Lung (tissue), 12 donors: ENCODE data around the gene FCER1G. TPM values are rescaled to one million over a fixed set of nuclear protein-coding genes. Genes with fewer than 3 reads are reported as not detected.
A peak's percentile ranks its signal among the peaks of the same experiment; 100 is the strongest.

Experiments used
- ATAC-seq: fragments of 200-7000 bp; cut with Tn5 transposase; one replicate; pipeline ENCODE4 v1.9.1; 2020; ENCODE audit warnings: moderate number of reproducible peaks; ENCODE audit not compliant: insufficient read depth, low FRiP score
- DNase-seq, 3 donors: peaks; one replicate each; pipeline ENCODE4 v3.0.0-alpha.2; 2013 to 2017
- H3K27ac ChIP-seq, 2 donors: one replicate each; pipeline ENCODE4 v1.5.1; 2013; ENCODE audit warnings: mild to moderate bottlenecking in 2 of 2, moderate library complexity in 2 of 2, control low read depth in 1 of 2, inconsistent platforms in 1 of 2, low read depth in 1 of 2, low read length in 1 of 2
- H3K27me3 ChIP-seq, 3 donors: one replicate each; pipeline ENCODE4 v1.5.1; 2013; ENCODE audit warnings: low read length in 2 of 3; ENCODE audit not compliant: control insufficient read depth in 3 of 3, insufficient read depth in 3 of 3
- H3K36me3 ChIP-seq, 4 donors: one replicate each; pipeline ENCODE4 v1.5.1; 2013; ENCODE audit warnings: low read length in 4 of 4, mild to moderate bottlenecking in 1 of 4, moderate library complexity in 1 of 4; ENCODE audit not compliant: control insufficient read depth in 4 of 4, insufficient read depth in 4 of 4
- H3K4me1 ChIP-seq, 5 donors: one replicate each; pipeline ENCODE4 v1.5.1; 2013; ENCODE audit warnings: low read length in 5 of 5, mild to moderate bottlenecking in 2 of 5, moderate library complexity in 1 of 5; ENCODE audit not compliant: control insufficient read depth in 5 of 5, insufficient read depth in 5 of 5
- H3K4me3 ChIP-seq: one replicate; pipeline ENCODE4 v1.5.1; 2013; ENCODE audit warnings: mild to moderate bottlenecking, control low read depth, moderate library complexity
- H3K9ac ChIP-seq, 2 donors: one replicate each; pipeline ENCODE4 v1.5.1; 2013; ENCODE audit warnings: low read length in 2 of 2, control low read depth in 1 of 2; ENCODE audit not compliant: insufficient read depth in 1 of 2
- H3K9me3 ChIP-seq, 4 donors: one replicate each; pipeline ENCODE4 v1.5.1; 2013; ENCODE audit warnings: low read length in 3 of 4, mild to moderate bottlenecking in 1 of 4, moderate library complexity in 1 of 4; ENCODE audit not compliant: control insufficient read depth in 4 of 4, insufficient read depth in 3 of 4
- WGBS, 2 donors: extraction: QIAGEN DNeasy Blood & Tissue Kit; methylation state at CpG; one replicate each; pipeline ENCODE4 v1.1.7; 2013; 5-methylcytosine and 5-hydroxymethylcytosine counted together
- polyA plus RNA-seq, 2 donors: library from polyadenylated mRNA; stranded (reverse); fragments of 200-250 nt; gene quantifications; one replicate each; pipeline ENCODE4 v1.2.1, GENCODE V29; 2013
- total RNA-seq, 2 donors: library from RNA; depleted of rRNA in 1 of 2; stranded (reverse); fragments of >200 nt in 1 of 2; gene quantifications; one replicate each; pipeline ENCODE4 v1.2.1, GENCODE V29; 2014 to 2021
- TF ChIP-seq, protein P1 (sequence below): IDR thresholded peaks from 2 replicates; pipeline ENCODE4 v1.5.1; 2012; ENCODE audit warnings: mild to moderate bottlenecking; ENCODE audit errors: control extremely low read depth, extremely low read depth
- donor health status: control.
- donor health status: control.
- donor health status: Bipolar disorder and iron deficiency.
- donor health status: healthy.
- donor health status: DM: yes; HTN: yes; CAD: no.

FCER1G gene
- total and polyA plus RNA-seq, 4 donors, result 41.6 to 1,998 (median 222) TPM

DNA sequence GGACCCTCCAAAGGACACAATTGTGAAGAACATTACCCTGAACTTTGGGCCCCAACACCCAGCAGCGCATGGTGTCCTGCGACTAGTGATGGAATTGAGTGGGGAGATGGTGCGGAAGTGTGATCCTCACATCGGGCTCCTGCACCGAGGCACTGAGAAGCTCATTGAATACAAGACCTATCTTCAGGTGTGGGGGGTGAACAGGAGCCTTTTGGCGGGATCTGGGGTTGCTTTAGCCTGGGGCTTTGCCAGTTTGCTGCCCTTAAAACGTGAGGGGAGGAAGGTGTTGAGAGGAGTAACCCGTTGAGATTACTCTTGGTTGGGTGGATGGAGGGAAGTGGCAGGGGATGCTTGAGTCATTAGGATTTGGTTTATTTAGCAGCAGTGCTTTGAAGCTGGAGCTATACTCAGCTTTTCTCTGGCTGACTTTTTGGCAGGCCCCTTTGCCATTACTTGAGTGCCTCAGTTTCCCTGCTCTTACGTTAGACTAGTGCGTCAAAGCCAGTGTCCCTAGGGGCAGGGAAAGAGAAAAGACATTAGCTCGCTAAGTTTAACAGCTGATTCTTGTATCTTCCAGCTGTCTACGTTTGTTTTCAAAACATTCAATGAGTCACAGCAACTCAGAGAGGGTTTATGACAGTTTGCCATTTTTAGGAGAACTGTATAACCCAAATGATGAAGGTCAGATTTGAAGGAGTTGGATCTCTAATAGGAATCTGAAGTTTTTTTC lies 8.5 kb upstream of the FCER1G start:
- Histone ChIP-seq H3K27me3 (no peaks in the 10 kb centered on the region), H3K36me3 (peaks cover 15 to 57% (median 40%) of the 10 kb centered on the region in 4 donors), H3K27ac (peak overlapping the region; percentile 47 to 75), H3K9me3 (no peaks in the 10 kb centered on the region), H3K4me3 (no peak overlapping the region), H3K9ac (no peak overlapping the region), H3K4me1 (peaks cover 5 to 19% (median 9%) of the 10 kb centered on the region in 5 donors)
- ATAC-seq (no peak), DNase-seq (peak in 1 of 3 donors; percentile 53)
- WGBS, 2 donors, result 85 to 90% methylated on average over 12 of the region's 12 CpGs
- TF ChIP-seq, protein P1, sequence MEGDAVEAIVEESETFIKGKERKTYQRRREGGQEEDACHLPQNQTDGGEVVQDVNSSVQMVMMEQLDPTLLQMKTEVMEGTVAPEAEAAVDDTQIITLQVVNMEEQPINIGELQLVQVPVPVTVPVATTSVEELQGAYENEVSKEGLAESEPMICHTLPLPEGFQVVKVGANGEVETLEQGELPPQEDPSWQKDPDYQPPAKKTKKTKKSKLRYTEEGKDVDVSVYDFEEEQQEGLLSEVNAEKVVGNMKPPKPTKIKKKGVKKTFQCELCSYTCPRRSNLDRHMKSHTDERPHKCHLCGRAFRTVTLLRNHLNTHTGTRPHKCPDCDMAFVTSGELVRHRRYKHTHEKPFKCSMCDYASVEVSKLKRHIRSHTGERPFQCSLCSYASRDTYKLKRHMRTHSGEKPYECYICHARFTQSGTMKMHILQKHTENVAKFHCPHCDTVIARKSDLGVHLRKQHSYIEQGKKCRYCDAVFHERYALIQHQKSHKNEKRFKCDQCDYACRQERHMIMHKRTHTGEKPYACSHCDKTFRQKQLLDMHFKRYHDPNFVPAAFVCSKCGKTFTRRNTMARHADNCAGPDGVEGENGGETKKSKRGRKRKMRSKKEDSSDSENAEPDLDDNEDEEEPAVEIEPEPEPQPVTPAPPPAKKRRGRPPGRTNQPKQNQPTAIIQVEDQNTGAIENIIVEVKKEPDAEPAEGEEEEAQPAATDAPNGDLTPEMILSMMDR, result no peak

DNA sequence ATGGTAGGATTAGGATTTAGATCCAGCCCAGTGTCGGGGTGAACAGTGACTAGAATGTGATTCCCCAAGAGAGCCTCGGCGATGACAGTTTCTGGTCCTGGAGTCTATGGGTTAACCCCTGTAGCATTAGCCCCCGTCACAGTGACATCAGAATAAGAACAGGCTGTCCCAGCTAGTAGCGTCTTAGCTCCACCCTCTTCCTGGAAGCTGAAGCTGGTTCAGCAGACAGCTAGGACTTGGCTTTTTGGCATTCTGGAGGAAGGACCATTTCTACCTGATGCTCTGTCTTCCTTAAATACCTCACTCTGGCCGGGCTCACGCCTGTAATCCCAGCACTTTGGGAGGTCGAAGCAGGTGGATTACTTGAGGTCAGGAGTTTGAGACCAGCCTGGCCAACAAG lies 7.9 kb upstream of the FCER1G start:
- Histone ChIP-seq H3K4me3 (no peak overlapping the region), H3K27ac (peak overlapping the region in 1 of 2 donors; percentile 47), H3K4me1 (peaks cover 4 to 15% (median 9%) of the 10 kb centered on the region in 5 donors), H3K9ac (no peak overlapping the region), H3K36me3 (peaks cover 21 to 61% (median 44%) of the 10 kb centered on the region in 4 donors), H3K9me3 (no peaks in the 10 kb centered on the region), H3K27me3 (no peaks in the 10 kb centered on the region)
- WGBS, 2 donors, result 73 to 79% methylated on average over 8 of the region's 8 CpGs
- TF ChIP-seq, protein P1, result no peak
- no peak for ATAC-seq
- peak in 1 of 3 donors; percentile 49 for DNase-seq

DNA sequence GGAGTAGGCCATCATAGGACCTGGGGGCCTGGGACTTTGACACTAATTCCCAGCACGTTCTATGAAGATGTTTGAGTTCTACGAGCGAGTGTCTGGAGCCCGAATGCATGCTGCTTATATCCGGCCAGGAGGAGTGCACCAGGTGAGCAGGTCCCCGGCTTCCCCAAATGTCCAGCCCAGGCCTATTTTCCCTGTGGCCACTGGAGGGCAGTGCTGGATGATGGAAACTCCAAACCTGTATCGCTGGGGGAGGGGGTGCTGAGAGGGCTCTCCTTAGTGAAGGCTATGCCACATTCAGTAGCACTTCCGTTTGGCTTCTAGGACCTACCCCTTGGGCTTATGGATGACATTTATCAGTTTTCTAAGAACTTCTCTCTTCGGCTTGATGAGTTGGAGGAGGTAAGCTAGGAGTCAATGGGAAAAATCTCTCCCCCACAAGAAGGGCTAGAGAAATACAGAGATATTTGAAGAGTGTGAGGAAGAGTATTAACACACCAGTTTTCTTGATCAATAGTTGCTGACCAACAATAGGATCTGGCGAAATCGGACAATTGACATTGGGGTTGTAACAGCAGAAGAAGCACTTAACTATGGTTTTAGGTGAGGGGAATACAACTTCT lies 5.2 kb upstream of the FCER1G start:
- Histone ChIP-seq H3K4me3 (no peak overlapping the region), H3K27ac (no peak overlapping the region), H3K9ac (no peak overlapping the region), H3K27me3 (no peaks in the 10 kb centered on the region), H3K9me3 (no peaks in the 10 kb centered on the region), H3K36me3 (peaks cover 40 to 67% (median 55%) of the 10 kb centered on the region in 4 donors), H3K4me1 (peaks cover 0 to 12% (median 4%) of the 10 kb centered on the region in 5 donors)
- ATAC-seq, result peak; percentile 81
- 38 to 39% methylated on average over 11 of the region's 11 CpGs for WGBS, 2 donors
- DNase-seq, result peak; percentile 68 to 72 (median 69)
- TF ChIP-seq, protein P1, result peak; percentile 68
